ENCODE data around the gene ST6GALNAC1.

GRCh38 chr17:76691379-76692191 lies 48.0 kb upstream of the ST6GALNAC1 start:
- TF ChIP-seq CTCF (IDR thresholded peaks at IDR 0.05; ENCODE audit: low read length) (no peak), EZH2 (IDR thresholded peaks at IDR 0.05; ENCODE audit: borderline replicate concordance, low read length) (no peak)

Measured in OCI-LY1 (cell line).